Nucleus accumbens (tissue), 56 donors: ENCODE measurements around the gene PABPN1L.

Source experiments
- DNase-seq, 56 donors: peaks; one replicate each; lab custom pipeline; 2025; lab: John Stamatoyannopoulos, UW

The PABPN1L gene

GRCh38 chr16:88885693-88886280 is 19.3 kb upstream of the PABPN1L start:
- DNase-seq, result no peak

GRCh38 chr16:88884569-88885271 is 18.3 kb upstream of the PABPN1L start:
- DNase-seq, result no peak

GRCh38 chr16:88883946-88884345 is 17.5 kb upstream of the PABPN1L start:
- DNase-seq, result no peak

GRCh38 chr16:88883117-88883895 is 16.8 kb upstream of the PABPN1L start:
- DNase-seq, result no peak

- DNase-seq, result peak in 3 of 56 donors; percentile 4 to 58 (median 35)
Measured at GRCh38 chr16:88882358-88883030, 16.0 kb upstream of the PABPN1L start.

- DNase-seq, result no peak
Measured at GRCh38 chr16:88881675-88882357, 15.4 kb upstream of the PABPN1L start.

GRCh38 chr16:88881007-88881615 is 14.7 kb upstream of the PABPN1L start:
- DNase-seq, result no peak

GRCh38 chr16:88880226-88881006 is 14.0 kb upstream of the PABPN1L start:
- no peak for DNase-seq

- DNase-seq, result no peak
Measured at GRCh38 chr16:88879788-88880055, 13.3 kb upstream of the PABPN1L start.

GRCh38 chr16:88878967-88879787 is 12.7 kb upstream of the PABPN1L start:
- DNase-seq, result peak in 10 of 56 donors; percentile 4 to 44 (median 16)

GRCh38 chr16:88878356-88878755 is 11.9 kb upstream of the PABPN1L start:
- no peak for DNase-seq

GRCh38 chr16:88877564-88878289 is 11.3 kb upstream of the PABPN1L start:
- DNase-seq, result no peak

- no peak for DNase-seq
Measured at GRCh38 chr16:88876942-88877526, 10.6 kb upstream of the PABPN1L start.

- DNase-seq, result no peak
Measured at GRCh38 chr16:88875703-88876234, 9.3 kb upstream of the PABPN1L start.

GRCh38 chr16:88874938-88875599 is 8.6 kb upstream of the PABPN1L start:
- no peak for DNase-seq

GRCh38 chr16:88872650-88873331 is 6.3 kb upstream of the PABPN1L start:
- no peak for DNase-seq
